A549 (cell line): ENCODE results near the gene WDR20. TPM values are rescaled to one million over a fixed set of nuclear protein-coding genes. Genes with fewer than 3 reads are reported as not detected.

Experiments
- ATAC-seq, 2 experiments: fragments of 200-7000 bp in 1 of 2; fragments of >200 bp in 1 of 2; cut with Nextera tagmentation in 1 of 2; cut with Tn5 transposase in 1 of 2; 3 replicates each; pipeline versions ENCODE4 v1.8.0 to v1.9.1; 2018 to 2020; ENCODE audit warnings: mild to moderate bottlenecking in 1 of 2, moderate library complexity in 1 of 2
- CTCF ChIA-PET: fragments of 300-600 bp; sonication (Branson Sonifier 250); formaldehyde crosslinking; extraction: SDS; loops from one replicate; lab custom pipeline; 2021; ENCODE audit warnings: antibody characterized with exemption, inconsistent platforms; lab: Yijun Ruan, JAX
- POLR2A ChIA-PET: fragments of 350-600 bp; formaldehyde crosslinking; extraction: SDS; loops from one replicate; lab custom pipeline; 2021; ENCODE audit warnings: antibody characterized with exemption, inconsistent platforms; lab: Yijun Ruan, JAX
- DNase-seq, 2 experiments: peaks; one replicate each; pipeline versions ENCODE4 v3.0.0 to v3.0.0-alpha.2; 2011 to 2016; ENCODE audit warnings: low read depth in 1 of 2, low spot score in 1 of 2
- FAIRE-seq: peaks from 2 replicates; lab custom pipeline; 2011; peaks lifted over from hg19 to GRCh38; lab: Jason Lieb, UNC
- H3K27ac ChIP-seq, 2 experiments: fragments of >200 bp; sonication (Bioruptor Twin); formaldehyde crosslinking; 3 replicates each; pipeline ENCODE4 v1.5.1; 2016 to 2017
- H3K4me1 ChIP-seq: fragments of >200 bp; sonication (Bioruptor Twin); formaldehyde crosslinking; 3 replicates; pipeline ENCODE4 v1.6.1; 2016
- H3K4me2 ChIP-seq: fragments of >200 bp; sonication (Bioruptor Twin); formaldehyde crosslinking; 3 replicates; pipeline ENCODE4 v1.6.1; 2016
- H3K4me3 ChIP-seq: fragments of >200 bp; sonication (Bioruptor Twin); formaldehyde crosslinking; 3 replicates; pipeline ENCODE4 v1.5.1; 2016
- H3K9me3 ChIP-seq: fragments of >200 bp; sonication (Bioruptor Twin); formaldehyde crosslinking; 3 replicates; pipeline ENCODE4 v1.6.1; 2016
- CBX2 ChIP-seq: fragments of 200-600 bp; sonication (generic); IDR thresholded peaks from 2 replicates; pipeline ENCODE4 v1.6.1; 2016; ENCODE audit warnings: low read depth, mild to moderate bottlenecking, borderline replicate concordance
- CEBPB ChIP-seq, 2 experiments: fragments of >200 bp in 1 of 2; sonication (Bioruptor Twin) in 1 of 2; formaldehyde crosslinking in 1 of 2; IDR thresholded peaks; 2 replicates each; pipeline ENCODE4 v1.6.1; 2012 to 2016
- CHD4 ChIP-seq: fragments of 200-600 bp; sonication (generic); IDR thresholded peaks from 2 replicates; pipeline ENCODE4 v1.6.1; 2016; ENCODE audit warnings: antibody characterized with exemption, mild to moderate bottlenecking, borderline replicate concordance
- CTCF ChIP-seq: fragments of >200 bp; sonication (Bioruptor Twin); formaldehyde crosslinking; IDR thresholded peaks from 3 replicates; pipeline ENCODE4 v1.5.1; 2016
- EHF ChIP-seq: fragments of 250-450 bp; sonication (Bioruptor Pico); IDR thresholded peaks from 2 replicates; pipeline ENCODE4 v1.5.0; 2020; ENCODE audit warnings: mild to moderate bottlenecking
- EHMT2 ChIP-seq: fragments of 200-600 bp; sonication (generic); IDR thresholded peaks from 2 replicates; pipeline ENCODE4 v1.6.1; 2016; ENCODE audit warnings: antibody characterized with exemption, low read depth, mild to moderate bottlenecking, moderate library complexity
- EP300 ChIP-seq, 2 experiments: fragments of >200 bp; sonication (Bioruptor Twin); formaldehyde crosslinking; IDR thresholded peaks; 2 replicates in 1 of 2; 3 replicates in 1 of 2; pipeline ENCODE4 v1.6.1; 2016 to 2017
- FOSB ChIP-seq: fragments of 250-450 bp; sonication (Bioruptor Pico); IDR thresholded peaks from 2 replicates; pipeline ENCODE4 v1.5.0; 2020; ENCODE audit warnings: mild to moderate bottlenecking, moderate library complexity
- FOSL2 ChIP-seq, 2 experiments: fragments of 450-650 bp in 1 of 2; fragments of >200 bp in 1 of 2; sonication (Bioruptor Twin) in 1 of 2; formaldehyde crosslinking; IDR thresholded peaks; 2 replicates each; pipeline versions ENCODE4 v1.5.0 to v1.6.1; 2016 to 2020; ENCODE audit warnings: mild to moderate bottlenecking in 1 of 2, moderate library complexity in 1 of 2
- FOXS1 ChIP-seq: fragments of 250-450 bp; sonication (Bioruptor Pico); IDR thresholded peaks from 2 replicates; pipeline ENCODE4 v1.5.0; 2020; ENCODE audit warnings: mild to moderate bottlenecking, moderate library complexity
- GATA3 ChIP-seq: IDR thresholded peaks from 2 replicates; pipeline ENCODE4 v1.6.1; 2012; ENCODE audit warnings: borderline replicate concordance
- HOXB13 ChIP-seq: fragments of 250-450 bp; sonication (Bioruptor Pico); IDR thresholded peaks from 2 replicates; pipeline ENCODE4 v1.5.0; 2020; ENCODE audit warnings: low read depth, mild to moderate bottlenecking, moderate library complexity
- JUN ChIP-seq, 2 experiments: fragments of >200 bp; sonication (Bioruptor Twin); formaldehyde crosslinking; IDR thresholded peaks; 2 replicates in 1 of 2; 3 replicates in 1 of 2; pipeline ENCODE4 v1.6.1; 2016 to 2017
- KDM1A ChIP-seq: fragments of 200-600 bp; sonication (generic); IDR thresholded peaks from 2 replicates; pipeline ENCODE4 v1.6.1; 2016; ENCODE audit warnings: low read depth, mild to moderate bottlenecking
- KDM5A ChIP-seq: fragments of 200-600 bp; sonication (generic); IDR thresholded peaks from 2 replicates; pipeline ENCODE4 v1.6.1; 2016; ENCODE audit warnings: antibody characterized with exemption, mild to moderate bottlenecking
- MAX ChIP-seq: IDR thresholded peaks from 2 replicates; pipeline ENCODE4 v1.6.1; 2012
- MAZ ChIP-seq: fragments of 150-350 bp; IDR thresholded peaks from 2 replicates; pipeline ENCODE4 v1.6.1; 2014; ENCODE audit warnings: antibody characterized with exemption, low read depth, low read length, borderline replicate concordance
- NFE2L2 ChIP-seq: fragments of 150-350 bp; conservative IDR thresholded peaks from 2 replicates; pipeline ENCODE4 v1.6.1; 2014; ENCODE audit warnings: low read length
- NPAS2 ChIP-seq: fragments of 250-450 bp; sonication (Bioruptor Pico); IDR thresholded peaks from 2 replicates; pipeline ENCODE4 v1.8.0; 2022; ENCODE audit warnings: mild to moderate bottlenecking, moderate library complexity, borderline replicate concordance
- PBX3 ChIP-seq: IDR thresholded peaks from 2 replicates; pipeline ENCODE4 v1.6.1; 2012
- PHF8 ChIP-seq: fragments of 200-600 bp; sonication (generic); IDR thresholded peaks from 2 replicates; pipeline ENCODE4 v1.6.1; 2016; ENCODE audit warnings: low read depth, mild to moderate bottlenecking, antibody characterized with exemption, moderate library complexity, borderline replicate concordance
- RAD21 ChIP-seq, 2 experiments: fragments of >200 bp in 1 of 2; sonication (Bioruptor Twin) in 1 of 2; formaldehyde crosslinking in 1 of 2; IDR thresholded peaks in 1 of 2; conservative IDR thresholded peaks in 1 of 2; 2 replicates in 1 of 2; 3 replicates in 1 of 2; pipeline ENCODE4 v1.6.1; 2012 to 2018; ENCODE audit warnings: inconsistent platforms in 1 of 2
- RCOR1 ChIP-seq: fragments of 150-350 bp; IDR thresholded peaks from 2 replicates; pipeline ENCODE4 v1.6.1; 2014; ENCODE audit warnings: antibody characterized with exemption, low read length, low read depth
- RFX5 ChIP-seq: fragments of 450-650 bp; IDR thresholded peaks from 2 replicates; pipeline ENCODE4 v1.7.1; 2014; ENCODE audit warnings: antibody characterized with exemption, mild to moderate bottlenecking, moderate library complexity
- SREBF2 ChIP-seq: fragments of 450-650 bp; IDR thresholded peaks from 2 replicates; pipeline ENCODE4 v1.6.1; 2014; ENCODE audit warnings: mild to moderate bottlenecking, moderate library complexity
- ZNF302 ChIP-seq: fragments of 250-450 bp; sonication (Bioruptor Pico); IDR thresholded peaks from 2 replicates; pipeline ENCODE4 v1.9.0; 2021; ENCODE audit warnings: inconsistent platforms, mild to moderate bottlenecking, moderate library complexity
- ZSCAN20 ChIP-seq: fragments of 250-450 bp; sonication (Bioruptor Pico); IDR thresholded peaks from 2 replicates; pipeline ENCODE4 v1.8.0; 2022; ENCODE audit warnings: mild to moderate bottlenecking, moderate library complexity
- whole genome bisulfite sequencing: methylation state at CpG from one replicate; pipeline ENCODE4 v1.1.6; 2017; ENCODE audit errors: missing lambda C conversion rate; 5-methylcytosine and 5-hydroxymethylcytosine counted together
- polyA plus RNA-seq, 4 experiments: library from polyadenylated mRNA; depleted of rRNA in 3 of 4; stranded (reverse); fragments of >200 nt; fragmentation: RNase III in 1 of 4; extraction: RNeasy Plus Mini Kit Qiagen cat#74134 plus additional on column Dnase treatment in 1 of 4; gene quantifications; 2 replicates in 3 of 4; 3 replicates in 1 of 4; pipeline ENCODE4 v1.2.3, GENCODE V29; 2011 to 2017
- TF ChIP-seq, protein P1 (sequence below): fragments of 250-450 bp; sonication (Bioruptor Pico); IDR thresholded peaks from 2 replicates; pipeline ENCODE4 v1.5.0; 2021; ENCODE audit warnings: mild to moderate bottlenecking, moderate library complexity, borderline replicate concordance

Gene WDR20
- polyA plus RNA-seq, 2 of the 4 experiments (the other 2 are of a cell fraction), result 19.5 to 20.6 TPM

DNA sequence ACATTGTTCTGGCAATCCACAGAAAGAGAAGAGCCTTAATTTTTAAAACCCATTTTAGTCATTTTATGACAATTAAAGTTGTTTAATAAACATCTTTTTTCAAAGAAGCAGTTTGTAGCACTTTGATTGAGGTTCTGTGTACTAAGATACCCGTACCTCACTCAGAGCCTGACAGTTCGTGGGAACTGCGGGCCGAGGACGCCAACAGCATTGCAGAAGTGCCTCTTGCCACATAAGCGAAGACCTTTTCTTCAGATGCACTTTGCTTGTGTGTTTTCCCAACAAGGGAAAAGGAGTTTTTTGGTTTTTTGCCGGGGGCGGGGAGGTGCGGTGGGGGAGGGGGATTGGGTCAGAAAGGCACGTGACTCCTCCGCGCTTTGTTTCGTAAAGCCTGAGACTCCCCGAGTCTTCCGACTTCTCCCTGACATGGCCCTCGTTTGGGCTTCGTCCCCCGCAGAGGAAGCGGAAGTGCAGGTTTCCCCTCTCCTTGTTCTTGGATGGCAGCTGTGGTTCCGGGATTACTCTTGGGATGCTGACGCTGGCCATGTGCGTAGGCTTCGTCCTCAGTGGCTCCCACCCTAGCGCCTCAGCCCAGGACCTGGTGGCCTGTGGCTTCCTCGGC lies 70.8 kb downstream of the WDR20 start (continued):
- TF ChIP-seq PBX3 (no peak), ZSCAN20 (no peak), CTCF (no peak), CHD4 (no peak), CEBPB (IDR thresholded peaks at IDR 0.05) (no peak), JUN (IDR thresholded peaks at IDR 0.05) (no peak), RCOR1 (no peak), NFE2L2 (no peak), EHMT2 (no peak), PHF8 (no peak), EP300 (IDR thresholded peaks at IDR 0.05) (no peak), RAD21 (conservative IDR thresholded peaks at IDR 0.05 in 1 of 2, IDR thresholded peaks at IDR 0.05 in 1 of 2) (no peak), EHF (CRISPR knock-in tag) (no peak)

DNA sequence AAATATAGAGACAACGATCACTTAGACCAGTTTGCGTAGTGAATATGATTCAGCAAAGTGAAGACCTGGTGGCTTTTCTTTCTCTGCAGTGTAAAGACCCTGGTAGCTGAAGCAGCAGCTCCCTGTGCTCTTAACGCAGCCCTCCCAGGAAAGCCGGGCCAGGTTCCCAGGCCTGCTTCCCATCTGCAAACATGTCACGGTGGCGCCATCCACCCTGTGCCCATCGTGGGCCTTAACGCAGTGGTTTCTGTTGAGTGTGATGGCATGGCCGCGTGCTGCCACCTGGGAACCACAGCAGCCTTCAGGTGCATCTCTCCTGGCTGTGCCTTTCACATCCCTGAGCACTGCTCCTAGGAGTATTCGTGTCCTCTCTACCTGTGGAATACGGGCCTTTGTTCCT lies 71.5 kb downstream of the WDR20 start:
- no peak overlapping the region for H3K4me2 ChIP-seq
- FAIRE-seq, result no peak
- H3K4me1 ChIP-seq, result no peaks in the 10 kb centered on the region
- TF ChIP-seq CBX2 (no peak), KDM1A (no peak), FOXS1 (CRISPR knock-in tag) (no peak), SREBF2 (no peak), HOXB13 (CRISPR knock-in tag) (no peak)
- TF ChIP-seq, protein P1, sequence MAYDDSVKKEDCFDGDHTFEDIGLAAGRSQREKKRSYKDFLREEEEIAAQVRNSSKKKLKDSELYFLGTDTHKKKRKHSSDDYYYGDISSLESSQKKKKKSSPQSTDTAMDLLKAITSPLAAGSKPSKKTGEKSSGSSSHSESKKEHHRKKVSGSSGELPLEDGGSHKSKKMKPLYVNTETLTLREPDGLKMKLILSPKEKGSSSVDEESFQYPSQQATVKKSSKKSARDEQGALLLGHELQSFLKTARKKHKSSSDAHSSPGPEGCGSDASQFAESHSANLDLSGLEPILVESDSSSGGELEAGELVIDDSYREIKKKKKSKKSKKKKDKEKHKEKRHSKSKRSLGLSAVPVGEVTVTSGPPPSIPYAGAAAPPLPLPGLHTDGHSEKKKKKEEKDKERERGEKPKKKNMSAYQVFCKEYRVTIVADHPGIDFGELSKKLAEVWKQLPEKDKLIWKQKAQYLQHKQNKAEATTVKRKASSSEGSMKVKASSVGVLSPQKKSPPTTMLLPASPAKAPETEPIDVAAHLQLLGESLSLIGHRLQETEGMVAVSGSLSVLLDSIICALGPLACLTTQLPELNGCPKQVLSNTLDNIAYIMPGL (CRISPR knock-in tag), result no peak
- TF ChIP-seq, all 56 proteins: peak for 0
- ChIA-PET POLR2A (no interaction called here), CTCF (interaction anchor here (1.0 kb wide), 1 partner anchor 441 kb away, joined by 3 read pairs; no protein-coding TSS in a partner anchor)
- ATAC-seq (no peak), DNase-seq (no peak)
- Histone ChIP-seq H3K9me3 (no peaks in the 10 kb centered on the region), H3K4me3 (no peak overlapping the region), H3K27ac (no peak overlapping the region)
- WGBS, result 96% methylated on average over 11 of the region's 12 CpGs

DNA sequence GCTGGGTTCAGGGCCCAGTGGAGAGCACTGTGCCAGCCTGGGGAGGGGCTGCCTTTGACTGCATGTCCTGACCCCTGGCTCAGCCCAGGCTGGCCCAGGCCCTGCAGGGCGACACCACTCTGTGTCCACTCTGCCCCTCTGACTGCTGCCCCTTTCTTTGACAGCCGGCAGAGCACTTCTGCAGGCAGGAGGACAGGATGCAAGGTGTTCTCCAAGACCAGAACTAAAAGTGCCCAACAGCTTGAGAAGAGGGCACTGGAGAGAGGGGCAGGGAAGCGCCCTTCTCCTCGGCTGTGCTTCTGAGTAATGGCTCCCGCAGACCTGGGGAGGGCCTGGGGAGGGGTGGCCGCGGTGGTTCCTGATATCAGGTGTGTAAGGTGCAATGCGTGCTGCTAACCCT lies 72.7 kb downstream of the WDR20 start:
- WGBS, result 92% methylated on average over 8 of the region's 8 CpGs
- Histone ChIP-seq H3K4me3 (no peak overlapping the region), H3K9me3 (no peaks in the 10 kb centered on the region), H3K27ac (no peak overlapping the region), H3K4me1 (no peaks in the 10 kb centered on the region), H3K4me2 (no peak overlapping the region)
- ChIA-PET CTCF (interaction anchor here (1.2 to 1.6 kb wide), 2 partner anchors 10 to 102 kb away, joined by 3 to 8 read pairs; no protein-coding TSS in a partner anchor), POLR2A (no interaction called here)
- no peak for FAIRE-seq
- TF ChIP-seq RCOR1 (no peak), FOSB (CRISPR knock-in tag) (no peak), FOSL2 (IDR thresholded peaks at IDR 0.05) (no peak), FOSL2 (CRISPR knock-in tag; IDR thresholded peaks at IDR 0.05) (no peak), MAX (no peak), ZNF302 (CRISPR knock-in tag) (no peak), MAZ (no peak), RFX5 (no peak), NPAS2 (CRISPR knock-in tag) (no peak), JUN (IDR thresholded peaks at IDR 0.05) (no peak), SREBF2 (no peak), FOXS1 (CRISPR knock-in tag) (no peak), KDM5A (no peak), GATA3 (no peak), RAD21 (conservative IDR thresholded peaks at IDR 0.05 in 1 of 2, IDR thresholded peaks at IDR 0.05 in 1 of 2) (no peak)
- no peak for DNase-seq
- ATAC-seq, result no peak
